EH (cell line): ENCODE measurements around the gene ESPNL.

Experiments used
- DNase-seq: peaks from one replicate; pipeline ENCODE4 v3.0.0-alpha.2; 2015; ENCODE audit warnings: low read depth

The ESPNL gene

GRCh38 chr2:238141541-238142318 is 41.6 kb downstream of the ESPNL start:
- peak; percentile 76 for DNase-seq

- DNase-seq, result peak; percentile 56
Observed at GRCh38 chr2:238142382-238143205, 42.5 kb downstream of the ESPNL start.

GRCh38 chr2:238143239-238143951 is 43.3 kb downstream of the ESPNL start:
- DNase-seq, result peak; percentile 93

- DNase-seq, result no peak
Observed at GRCh38 chr2:238144262-238144661, 44.1 kb downstream of the ESPNL start.

- no peak for DNase-seq
Observed at GRCh38 chr2:238145046-238145445, 44.9 kb downstream of the ESPNL start.

GRCh38 chr2:238145851-238146250 is 45.7 kb downstream of the ESPNL start:
- no peak for DNase-seq

- no peak for DNase-seq
Observed at GRCh38 chr2:238146884-238147544, 46.9 kb downstream of the ESPNL start.

GRCh38 chr2:238148981-238149380 is 48.8 kb downstream of the ESPNL start:
- DNase-seq, result no peak

- DNase-seq, result no peak
Observed at GRCh38 chr2:238149841-238150572, 49.9 kb downstream of the ESPNL start.

- no peak for DNase-seq
Observed at GRCh38 chr2:238150686-238151085, 50.5 kb downstream of the ESPNL start.

GRCh38 chr2:238151205-238151604 is 51.1 kb downstream of the ESPNL start:
- no peak for DNase-seq

GRCh38 chr2:238151628-238152235 is 51.6 kb downstream of the ESPNL start:
- DNase-seq, result no peak

GRCh38 chr2:238152771-238153688 is 52.9 kb downstream of the ESPNL start:
- no peak for DNase-seq

- DNase-seq, result no peak
Observed at GRCh38 chr2:238154570-238154969, 54.4 kb downstream of the ESPNL start.

GRCh38 chr2:238155051-238155760 is 55.1 kb downstream of the ESPNL start:
- DNase-seq, result peak; percentile 81

- peak; percentile 30 for DNase-seq
Observed at GRCh38 chr2:238155761-238156694, 55.9 kb downstream of the ESPNL start.

- no peak for DNase-seq
Observed at GRCh38 chr2:238157506-238158017, 57.4 kb downstream of the ESPNL start.

GRCh38 chr2:238158018-238158508 is 57.9 kb downstream of the ESPNL start:
- DNase-seq, result no peak
